Astrocyte of the hippocampus (primary cell): ENCODE results near the gene SMARCA4.
"Not testable (repeated sequence)": the region's sequence is repeated elsewhere in the genome, so short reads cannot be mapped to it uniquely, and the experiment has no call there.

Experiments
- DNase-seq: peaks from one replicate; pipeline ENCODE4 v3.0.0; 2011; ENCODE audit warnings: low read depth, low spot score

Gene SMARCA4

DNA sequence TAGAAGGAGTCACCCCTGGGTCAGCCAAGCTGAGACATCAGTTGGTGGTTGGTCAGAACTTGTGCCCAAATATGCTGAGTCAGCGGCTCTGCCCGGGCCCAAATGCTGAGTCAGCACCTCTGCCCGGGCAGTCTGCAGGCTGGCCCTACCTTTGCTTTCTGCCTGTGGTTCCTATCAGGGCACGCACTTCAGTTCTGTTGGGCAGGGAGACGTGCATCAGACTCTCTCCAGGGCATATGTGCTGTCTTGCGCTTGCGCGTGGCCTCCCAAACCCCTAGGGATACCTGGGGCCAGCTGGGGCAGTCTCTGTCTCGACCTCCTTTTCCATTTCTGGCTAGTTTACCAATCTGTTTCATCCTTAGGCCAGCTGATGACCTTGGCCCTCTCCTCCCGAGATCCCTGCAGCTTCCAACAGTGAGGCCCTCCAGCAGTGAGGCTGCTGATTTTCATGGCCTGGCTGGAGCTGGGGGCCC is 104.0 kb downstream of the SMARCA4 start:
- DNase-seq = peak; percentile 58

- DNase-seq = no peak
These were observed 105.5 kb downstream of the SMARCA4 start for GRCh38 chr19:11066326-11066725.

- no peak for DNase-seq
These were observed 106.7 kb downstream of the SMARCA4 start for GRCh38 chr19:11067356-11068113.

DNA sequence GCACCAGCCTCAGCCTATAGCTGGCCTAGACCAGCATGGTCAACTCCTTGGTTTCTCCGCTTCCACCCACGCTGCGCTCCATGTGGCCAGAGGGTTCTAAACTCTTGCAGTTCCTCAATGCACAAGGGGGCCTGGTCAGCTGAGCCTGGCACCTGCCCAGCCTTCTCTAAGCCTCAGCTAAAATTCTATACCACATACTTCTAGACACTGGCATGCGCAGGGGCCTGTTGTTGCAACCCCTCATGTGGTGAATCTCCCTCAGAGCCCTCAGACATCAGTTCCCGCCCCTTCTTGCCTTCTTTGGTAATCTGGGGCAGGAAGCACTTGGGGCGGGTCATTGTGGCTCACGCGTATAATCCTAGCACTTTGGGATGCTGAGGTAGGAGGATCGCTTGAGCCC is 108.7 kb downstream of the SMARCA4 start:
- DNase-seq = no peak

GRCh38 chr19:11070123-11070522 is 109.3 kb downstream of the SMARCA4 start:
- DNase-seq = no peak

DNA sequence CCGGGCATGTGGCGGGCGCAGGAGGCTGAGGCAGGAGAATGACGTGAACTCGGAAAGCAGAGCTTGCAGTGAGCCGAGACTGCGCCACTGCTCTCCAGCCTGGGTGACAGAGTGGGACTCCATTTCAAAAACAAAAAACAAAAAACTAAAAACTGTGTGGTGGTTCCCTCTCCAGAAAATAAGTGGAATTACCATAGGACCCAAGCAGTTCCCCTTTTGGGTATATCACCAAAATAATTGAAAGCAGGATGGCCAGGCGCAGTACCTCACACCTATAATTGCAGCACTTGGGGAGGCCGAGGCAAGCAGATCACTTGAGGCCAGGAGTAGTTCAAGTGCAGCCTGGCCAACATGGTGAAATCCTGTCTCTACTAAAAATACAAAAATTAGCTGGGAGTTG is 112.7 kb downstream of the SMARCA4 start:
- DNase-seq = no peak

GRCh38 chr19:11076792-11077191 is 116.0 kb downstream of the SMARCA4 start:
- DNase-seq = not testable (repeated sequence)

DNA sequence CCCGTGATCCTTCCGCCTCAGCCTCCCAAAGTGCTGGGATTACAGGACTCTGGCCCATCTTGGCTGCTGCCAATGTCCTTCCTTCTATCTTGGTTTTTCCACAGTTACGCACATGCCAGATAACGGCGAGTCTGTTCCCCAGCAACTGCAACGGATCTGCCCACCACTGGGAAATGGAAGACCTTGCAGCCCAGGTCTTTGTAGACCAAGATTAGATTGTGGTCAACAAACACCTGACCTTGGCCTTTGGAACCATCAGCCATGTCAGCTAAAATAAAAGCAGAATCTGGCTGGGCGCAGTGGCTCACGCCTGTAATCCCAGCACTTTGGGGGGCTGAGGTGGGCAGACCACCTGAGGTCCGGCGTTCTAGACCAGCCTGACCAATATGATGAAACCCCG is 118.1 kb downstream of the SMARCA4 start:
- no peak for DNase-seq

DNA sequence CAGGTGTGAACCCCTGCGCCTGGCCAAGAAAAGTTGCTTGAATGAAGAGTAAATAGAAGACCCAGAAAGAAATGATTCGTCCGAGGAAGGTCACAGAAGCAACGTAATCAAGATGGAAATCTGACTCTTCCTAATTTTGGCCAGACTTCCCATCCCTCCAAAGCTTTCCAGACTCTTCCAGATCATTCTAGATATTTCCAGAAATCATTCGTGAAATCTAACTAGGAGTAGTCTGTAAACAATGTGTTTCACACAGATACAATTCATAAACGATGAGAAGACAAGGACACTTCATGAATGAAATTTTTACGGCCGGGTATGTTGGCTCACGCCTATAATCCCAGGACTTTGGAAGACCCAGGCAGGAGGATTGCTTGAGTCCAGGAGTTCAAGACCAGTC is 119.2 kb downstream of the SMARCA4 start:
- no peak for DNase-seq

DNA sequence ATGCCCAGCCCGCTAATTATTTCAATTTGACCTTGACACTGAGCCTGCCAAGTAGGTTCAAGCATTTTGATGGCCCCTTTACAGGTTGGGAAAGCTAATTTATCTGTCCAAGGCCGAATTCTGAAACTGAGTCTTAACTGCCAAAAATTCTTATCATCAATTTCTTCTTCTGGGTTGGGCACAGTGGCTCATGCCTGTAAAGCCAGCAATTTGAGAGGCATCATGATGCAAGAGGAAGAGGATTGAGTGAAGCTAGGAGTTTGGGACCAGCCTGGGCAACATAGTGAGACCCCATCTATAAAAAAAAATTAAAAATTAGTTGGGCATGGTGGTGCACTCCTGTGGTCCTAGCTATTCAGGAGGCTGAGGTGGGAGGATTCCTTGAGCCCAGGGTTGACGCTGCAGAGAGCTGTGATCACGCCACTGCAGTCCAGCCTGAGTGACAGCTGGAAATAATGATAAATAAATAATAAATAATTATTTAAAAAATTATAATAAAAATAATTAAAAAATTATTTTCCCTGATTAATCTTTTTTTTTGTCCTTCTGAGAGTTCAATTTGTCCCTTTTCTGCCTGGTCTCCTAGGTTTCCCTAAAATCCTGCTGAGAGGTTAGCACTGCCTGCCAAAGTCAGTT is 127.2 kb downstream of the SMARCA4 start:
- DNase-seq = no peak

GRCh38 chr19:11088506-11089253 is 127.8 kb downstream of the SMARCA4 start:
- no peak for DNase-seq

DNA sequence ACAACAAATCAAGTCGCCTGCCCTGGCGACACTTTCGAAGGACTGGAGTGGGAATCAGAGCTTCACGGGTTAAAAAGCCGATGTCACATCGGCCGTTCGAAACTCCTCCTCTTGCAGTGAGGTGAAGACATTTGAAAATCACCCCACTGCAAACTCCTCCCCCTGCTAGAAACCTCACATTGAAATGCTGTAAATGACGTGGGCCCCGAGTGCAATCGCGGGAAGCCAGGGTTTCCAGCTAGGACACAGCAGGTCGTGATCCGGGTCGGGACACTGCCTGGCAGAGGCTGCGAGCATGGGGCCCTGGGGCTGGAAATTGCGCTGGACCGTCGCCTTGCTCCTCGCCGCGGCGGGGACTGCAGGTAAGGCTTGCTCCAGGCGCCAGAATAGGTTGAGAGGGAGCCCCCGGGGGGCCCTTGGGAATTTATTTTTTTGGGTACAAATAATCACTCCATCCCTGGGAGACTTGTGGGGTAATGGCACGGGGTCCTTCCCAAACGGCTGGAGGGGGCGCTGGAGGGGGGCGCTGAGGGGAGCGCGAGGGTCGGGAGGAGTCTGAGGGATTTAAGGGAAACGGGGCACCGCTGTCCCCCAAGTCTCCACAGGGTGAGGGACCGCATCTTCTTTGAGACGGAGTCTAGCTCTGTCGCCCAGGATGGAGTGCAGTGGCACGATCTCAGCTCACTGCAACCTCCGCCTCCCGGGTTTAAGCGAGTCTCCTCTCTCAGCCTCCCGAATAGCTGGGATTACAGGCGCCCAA is 128.6 kb downstream of the SMARCA4 start, which contains the start of gene LDLR:
Gene LDLR (plus strand): TSS at position 210 of the 760 bp plus-strand sequence. CDS start 86 bp downstream, at position 296.
- DNase-seq = peak; percentile 94

- DNase-seq = not testable (repeated sequence)
These were observed 129.1 kb downstream of the SMARCA4 start for GRCh38 chr19:11090014-11090263.

DNA sequence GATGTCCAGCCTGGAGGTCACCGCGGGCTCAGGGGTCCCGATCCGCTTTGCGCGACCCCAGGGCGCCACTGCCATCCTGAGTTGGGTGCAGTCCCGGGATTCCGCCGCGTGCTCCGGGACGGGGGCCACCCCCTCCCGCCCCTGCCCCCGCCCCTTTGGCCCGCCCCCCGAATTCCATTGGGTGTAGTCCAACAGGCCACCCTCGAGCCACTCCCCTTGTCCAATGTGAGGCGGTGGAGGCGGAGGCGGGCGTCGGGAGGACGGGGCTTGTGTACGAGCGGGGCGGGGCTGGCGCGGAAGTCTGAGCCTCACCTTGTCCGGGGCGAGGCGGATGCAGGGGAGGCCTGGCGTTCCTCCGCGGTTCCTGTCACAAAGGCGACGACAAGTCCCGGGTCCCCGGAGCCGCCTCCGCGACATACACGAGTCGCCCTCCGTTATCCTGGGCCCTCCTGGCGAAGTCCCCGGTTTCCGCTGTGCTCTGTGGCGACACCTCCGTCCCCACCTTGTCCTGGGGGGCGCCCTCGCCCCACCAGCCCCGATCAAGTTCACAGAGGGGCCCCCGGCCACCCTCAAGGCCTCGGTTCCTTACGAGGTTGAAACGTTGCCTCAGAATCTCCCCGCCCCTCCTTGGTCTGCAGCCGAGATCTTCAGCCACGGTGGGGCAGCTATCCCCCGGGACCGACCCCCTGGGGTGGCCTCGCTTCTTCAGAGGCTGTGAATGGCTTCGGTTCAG is 129.6 kb downstream of the SMARCA4 start:
- peak; percentile 98 for DNase-seq

DNA sequence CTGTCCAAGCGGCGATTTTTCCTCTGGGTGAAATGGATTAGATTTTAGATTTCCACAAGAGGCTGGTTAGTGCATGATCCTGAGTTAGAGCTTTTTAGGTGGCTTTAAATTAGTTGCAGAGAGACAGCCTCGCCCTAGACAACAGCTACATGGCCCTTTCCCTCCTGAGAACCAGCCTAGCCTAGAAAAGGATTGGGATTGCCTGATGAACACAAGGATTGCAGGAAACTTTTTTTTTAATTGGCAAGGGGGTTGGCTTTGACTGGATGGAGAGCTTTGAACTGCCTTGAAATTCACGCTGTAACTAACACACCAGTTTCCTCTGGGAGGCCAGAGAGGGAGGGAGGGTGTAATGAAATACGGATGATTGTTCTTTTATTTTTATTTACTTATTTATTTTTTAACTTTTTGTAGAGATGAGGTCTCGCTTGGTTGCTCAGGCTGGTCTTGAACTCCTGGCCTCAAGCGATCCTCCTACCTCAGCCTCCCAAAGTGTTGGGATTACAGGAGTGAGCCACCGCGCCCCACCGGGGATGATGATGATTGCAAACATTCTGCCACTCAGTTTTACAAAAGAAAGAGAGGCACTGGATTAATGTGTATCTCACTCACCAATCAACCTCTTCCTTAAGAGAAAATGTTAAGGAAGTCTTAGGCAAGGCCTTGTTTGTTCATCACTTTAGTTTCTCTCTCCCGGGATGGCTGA is 130.3 kb downstream of the SMARCA4 start:
- no peak for DNase-seq

DNA sequence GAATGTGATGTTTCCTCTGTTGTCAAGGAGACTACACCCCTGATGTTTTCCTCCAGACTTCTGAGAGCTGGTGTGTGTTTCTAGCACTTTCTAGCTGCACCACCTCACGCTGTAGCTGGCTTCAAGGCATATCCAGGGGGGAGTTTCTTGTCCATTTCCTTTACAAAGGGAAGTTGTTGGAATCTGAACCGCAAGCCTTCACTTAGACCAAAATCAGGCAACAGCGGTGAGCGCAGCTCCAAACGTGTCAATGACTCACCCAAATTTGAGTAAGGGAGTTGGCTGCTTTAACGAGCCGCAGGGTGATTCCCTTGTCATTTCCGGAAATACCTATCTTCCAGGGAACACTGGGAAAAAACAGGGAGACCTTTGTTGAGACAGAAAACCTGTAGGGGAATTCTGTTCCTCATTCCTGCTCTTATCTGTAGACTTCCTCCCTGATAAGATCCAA is 130.9 kb downstream of the SMARCA4 start:
- peak; percentile 97 for DNase-seq

DNA sequence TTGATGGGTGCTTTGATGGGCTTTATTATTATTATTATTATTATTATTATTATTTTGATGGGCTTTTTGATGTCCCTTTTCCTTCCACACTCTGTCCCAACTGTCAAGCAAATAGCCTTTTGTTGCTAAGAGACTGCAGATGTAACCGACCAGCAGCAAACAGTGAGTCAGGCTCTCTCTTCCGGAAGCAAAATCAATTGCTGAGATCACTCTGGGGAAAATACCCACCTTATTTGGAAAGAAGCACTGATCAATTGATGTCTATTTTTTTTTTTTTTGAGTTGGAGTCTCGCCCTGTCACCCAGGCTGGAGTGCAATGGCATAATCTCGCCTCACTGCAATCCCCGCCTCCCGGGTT is 131.3 kb downstream of the SMARCA4 start:
- DNase-seq = peak; percentile 74

GRCh38 chr19:11093689-11094238 is 132.9 kb downstream of the SMARCA4 start:
- DNase-seq = no peak

DNA sequence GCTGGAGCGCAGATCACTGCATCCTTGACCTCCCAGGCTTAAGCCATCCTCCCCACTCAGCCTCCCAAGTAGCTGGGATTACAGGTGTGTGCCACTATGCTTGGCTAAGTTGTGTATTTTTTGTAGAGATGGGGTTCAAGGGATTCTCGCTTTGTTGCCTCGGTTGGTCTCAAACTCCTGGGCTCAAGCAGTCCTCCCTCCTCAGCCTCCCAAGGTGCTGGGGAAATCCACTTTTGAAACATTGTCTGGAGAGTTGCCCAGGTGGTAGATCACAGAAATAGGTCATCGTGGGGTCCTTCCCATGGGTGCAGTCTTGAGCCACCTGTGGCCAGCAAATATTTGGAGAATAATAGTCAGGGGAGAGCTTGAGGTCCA is 133.7 kb downstream of the SMARCA4 start:
- no peak for DNase-seq

DNA sequence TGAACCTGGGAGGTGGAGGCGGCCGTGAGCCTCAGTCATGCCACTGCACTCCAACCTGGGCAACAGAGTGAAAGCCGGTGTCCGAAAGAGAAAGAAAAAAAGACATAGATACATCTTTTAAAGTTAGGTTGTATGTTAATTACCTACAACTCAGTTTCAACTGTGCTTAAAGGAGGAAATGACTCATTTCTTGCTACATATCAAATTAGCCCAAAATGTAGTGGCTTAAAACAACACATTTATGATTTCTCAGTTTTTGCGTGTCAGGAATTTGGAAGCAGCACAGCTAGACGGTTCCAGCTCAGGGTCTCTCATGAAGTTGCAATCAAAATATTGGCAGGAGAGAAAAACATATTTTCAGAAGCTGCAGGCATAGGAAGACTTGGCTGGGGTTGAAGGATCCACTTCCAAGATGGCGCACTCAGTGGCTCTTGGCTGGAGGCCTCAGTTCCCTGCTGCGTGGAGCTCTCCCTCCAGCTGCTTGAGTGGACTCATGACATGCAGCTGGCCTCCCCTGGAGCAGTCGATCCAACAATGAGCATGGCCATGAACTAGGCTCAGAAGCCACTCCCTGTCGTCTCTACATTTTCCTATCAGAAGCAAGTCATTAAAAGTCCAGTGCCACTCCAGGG is 135.5 kb downstream of the SMARCA4 start:
- peak; percentile 62 for DNase-seq
